NCI-H345 treated with DMSO at 0.1 percent for 48 hours (cell line): ENCODE results near the gene MEX3A.

ENCODE experiments used
- DNase-seq: peaks from one replicate; lab custom pipeline; 2025; ENCODE audit not compliant: unreplicated experiment; lab: John Stamatoyannopoulos, UW

Gene MEX3A

GRCh38 chr1:156103521-156103947 lies 21.3 kb upstream of the MEX3A start:
- no peak for DNase-seq

- DNase-seq: no peak
Observed at GRCh38 chr1:156102633-156103511, 20.6 kb upstream of the MEX3A start.

DNA sequence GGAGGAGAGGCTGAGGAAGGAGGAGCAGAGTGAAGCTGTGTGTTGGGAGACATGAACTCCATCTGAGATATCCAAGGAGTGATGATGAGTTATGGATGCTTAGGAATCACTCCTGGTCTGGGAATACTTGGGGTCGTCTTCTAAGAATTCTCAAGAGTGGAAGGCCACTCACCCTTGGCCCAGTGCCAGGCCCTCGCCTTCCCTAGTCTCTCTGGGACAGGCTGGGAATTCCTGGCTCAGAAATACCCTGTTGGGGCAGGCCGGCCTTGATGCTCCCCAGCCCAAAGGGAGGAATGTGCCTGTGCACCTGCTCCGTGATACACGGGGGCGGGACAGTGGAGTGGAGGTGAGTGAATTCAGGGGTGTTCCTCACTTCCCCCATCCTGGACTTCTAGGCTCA lies 19.6 kb upstream of the MEX3A start:
- DNase-seq: no peak

- DNase-seq: peak; percentile 88
Observed at GRCh38 chr1:156100205-156100995, 18.1 kb upstream of the MEX3A start.

GRCh38 chr1:156099282-156099681 lies 17.0 kb upstream of the MEX3A start:
- no peak for DNase-seq

- DNase-seq: no peak
Observed at GRCh38 chr1:156098784-156099183, 16.5 kb upstream of the MEX3A start.

DNA sequence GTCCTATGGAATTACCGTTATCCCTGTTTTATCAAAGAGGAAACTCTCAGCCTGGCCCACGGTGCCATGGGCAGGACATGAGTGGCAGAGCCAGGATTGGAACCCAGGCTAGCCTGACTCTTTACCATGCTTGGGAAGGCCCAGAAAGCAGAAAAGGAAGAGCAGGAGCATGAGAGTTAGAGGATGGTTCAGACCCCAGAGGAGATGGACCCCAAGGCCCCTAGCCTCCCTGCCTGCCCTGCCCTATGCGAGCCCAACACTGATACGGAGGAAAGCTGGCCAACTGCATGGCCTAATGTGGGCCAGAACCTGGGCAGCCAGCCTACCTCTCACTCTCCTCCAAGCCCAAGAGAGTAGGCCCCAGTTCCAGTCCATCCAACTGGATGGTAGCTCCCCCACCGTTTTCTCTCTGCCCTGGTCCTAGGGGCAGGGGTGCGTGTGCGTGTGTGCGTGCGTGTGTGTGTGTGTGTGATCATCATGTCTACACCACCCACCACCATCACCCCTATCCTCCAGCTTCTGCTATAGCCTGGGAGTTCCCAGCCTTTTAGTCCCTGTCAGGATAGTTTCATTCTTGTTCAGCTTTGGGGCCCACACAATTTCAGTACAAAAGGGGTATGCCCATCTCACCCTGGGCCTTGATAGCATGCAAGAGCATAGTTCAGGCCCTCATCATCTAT lies 15.4 kb upstream of the MEX3A start:
- no peak for DNase-seq

GRCh38 chr1:156096640-156097391 lies 14.6 kb upstream of the MEX3A start:
- peak; percentile 96 for DNase-seq

DNA sequence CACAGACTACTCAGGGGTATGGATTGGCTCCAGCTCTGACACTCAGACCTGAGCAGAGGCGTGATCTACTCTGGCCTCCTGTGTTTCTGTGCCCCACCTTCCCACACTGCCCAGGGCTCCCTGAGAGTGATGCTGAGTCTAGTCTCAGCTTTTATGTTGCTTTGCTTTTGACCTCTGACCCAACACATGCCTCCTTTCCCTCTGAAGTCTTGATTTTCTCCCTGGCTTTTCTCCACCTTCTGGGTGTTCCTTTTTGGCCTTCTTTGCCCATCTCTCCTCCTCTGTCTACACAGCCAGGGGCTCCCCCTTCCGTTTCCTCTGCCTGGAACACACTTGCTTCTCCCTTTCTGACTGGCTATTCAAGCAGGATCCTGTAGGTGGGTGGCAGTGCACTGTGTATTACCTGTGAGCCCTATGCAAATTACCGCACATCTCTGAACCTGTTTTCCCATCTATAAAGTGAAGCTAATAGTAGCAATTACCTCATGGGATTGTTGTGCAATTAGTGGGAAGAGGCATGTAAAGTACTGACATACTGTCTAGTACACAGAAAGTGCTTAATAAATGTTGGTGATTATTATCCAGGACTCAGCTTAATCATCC lies 13.7 kb upstream of the MEX3A start:
- no peak for DNase-seq

GRCh38 chr1:156091610-156092009 lies 9.3 kb upstream of the MEX3A start:
- no peak for DNase-seq

- peak; percentile 99 for DNase-seq
Observed at GRCh38 chr1:156090840-156091188, 8.5 kb upstream of the MEX3A start.

GRCh38 chr1:156090138-156090839 lies 8.0 kb upstream of the MEX3A start:
- no peak for DNase-seq

DNA sequence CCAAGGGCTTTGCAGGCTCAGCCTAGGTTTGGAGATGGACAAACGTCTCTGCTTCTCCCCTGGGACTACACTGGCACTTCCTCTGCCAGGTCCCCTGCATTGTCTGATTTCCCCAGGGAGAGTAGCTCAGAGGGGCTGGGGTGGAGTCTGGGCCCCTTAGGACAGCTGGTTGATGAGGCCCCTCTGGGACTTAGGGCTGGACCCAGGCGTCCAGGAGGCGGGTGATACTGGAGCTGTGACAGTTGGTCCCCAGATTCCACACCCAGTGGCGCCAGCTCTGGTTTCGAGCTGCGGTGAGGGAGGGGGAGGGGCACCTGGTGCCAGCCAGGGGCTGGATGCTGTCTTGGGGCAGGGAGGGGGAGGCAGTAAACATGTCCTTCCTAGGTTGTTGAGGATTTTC lies 7.4 kb upstream of the MEX3A start:
- DNase-seq: no peak

DNA sequence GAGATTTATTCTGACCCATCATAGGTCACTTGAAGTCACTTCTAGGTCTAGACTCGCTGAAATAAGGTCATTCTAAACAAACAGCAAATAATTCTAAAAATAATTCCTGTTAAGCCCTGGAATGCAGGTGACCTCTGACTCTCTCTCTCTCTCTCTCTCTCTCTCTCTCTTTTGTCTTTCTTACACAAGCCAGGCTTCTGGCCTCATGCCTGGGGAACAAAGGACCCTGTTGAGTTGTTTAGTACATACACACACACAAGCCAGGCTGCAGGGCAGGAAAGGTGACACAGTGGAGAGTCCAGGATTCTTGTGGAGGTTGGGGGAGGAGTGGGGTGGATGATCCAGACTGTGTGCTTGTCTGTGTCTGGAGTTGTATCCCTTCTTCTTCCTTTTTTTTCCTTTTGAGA lies 4.0 kb upstream of the MEX3A start:
- DNase-seq: no peak

- no peak for DNase-seq
Observed at GRCh38 chr1:156083800-156084790, 1.8 kb upstream of the MEX3A start.

DNA sequence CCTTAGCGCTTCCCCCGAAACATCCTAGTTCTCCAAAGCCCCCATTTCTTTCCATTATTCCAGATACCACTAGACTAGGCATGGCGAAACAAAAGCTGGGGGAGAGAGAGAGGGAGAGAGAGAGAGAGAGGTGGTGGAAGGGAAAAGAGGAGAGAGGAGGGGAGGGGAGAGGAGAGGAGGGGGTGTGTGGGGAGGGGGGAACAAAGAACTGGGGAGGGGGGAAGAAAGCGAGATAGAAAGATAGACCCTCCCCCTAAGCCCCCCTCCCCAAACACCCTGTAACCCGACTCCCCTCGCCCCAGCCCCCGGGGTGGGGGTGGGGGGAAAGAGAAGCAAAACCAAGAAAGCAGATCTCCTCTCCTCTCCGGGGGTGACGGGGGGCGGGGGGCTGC lies 352 bp downstream of the MEX3A start:
- DNase-seq: no peak

- peak; percentile 51 for DNase-seq
Observed at GRCh38 chr1:156081180-156081916, 917 bp downstream of the MEX3A start.

DNA sequence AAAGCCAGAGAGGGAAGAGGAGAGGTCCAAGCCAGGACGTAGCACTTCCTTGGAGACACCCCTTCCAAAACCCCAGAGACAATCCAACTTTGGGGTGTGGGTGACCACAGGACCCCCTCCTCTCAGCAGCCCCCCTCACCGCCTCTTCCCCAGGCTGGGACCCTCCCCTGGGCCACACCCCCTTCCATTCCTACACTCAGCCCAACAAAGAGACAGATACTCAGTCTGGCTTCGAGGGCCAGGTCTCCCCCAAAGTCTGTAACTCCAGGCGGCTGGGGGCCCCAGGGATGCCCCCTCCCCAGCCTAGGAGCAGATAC lies 1.4 kb downstream of the MEX3A start:
- DNase-seq: no peak
